H1 (cell line): Measurements from ENCODE around the gene AZGP1. TPM values are rescaled to one million over a fixed set of nuclear protein-coding genes. Genes with fewer than 3 reads are reported as not detected.

ENCODE experiments used
- CTCF ChIA-PET: fragments of 300-600 bp; sonication (Branson Sonifier 250); formaldehyde crosslinking; loops from one replicate; lab custom pipeline; 2021; ENCODE audit not compliant: partially characterized antibody; lab: Charles Lee
- POLR2A ChIA-PET: fragments of 300-600 bp; sonication (Branson Sonifier 250); formaldehyde crosslinking; loops from one replicate; lab custom pipeline; 2021; ENCODE audit warnings: inconsistent platforms; ENCODE audit not compliant: partially characterized antibody; lab: Charles Lee
- DNase-seq, 2 experiments: peaks; one replicate each; pipeline versions ENCODE4 v3.0.0 to v3.0.0-alpha.2; 2010 to 2022; ENCODE audit warnings: low spot score in 2 of 2, low read depth in 1 of 2, mixed read lengths in 1 of 2
- FAIRE-seq: peaks from 2 replicates; lab custom pipeline; 2011; peaks lifted over from hg19 to GRCh38; lab: Jason Lieb, UNC
- H2AFZ ChIP-seq: 2 replicates; pipeline ENCODE4 v1.8.1; 2012; ENCODE audit warnings: low read length, inconsistent platforms
- H2AK5ac ChIP-seq: 2 replicates; pipeline ENCODE4 v1.6.1; 2013; ENCODE audit warnings: low read depth, low read length
- H2BK120ac ChIP-seq: replicated peaks from 2 replicates; pipeline ENCODE3; 2013; ENCODE audit warnings: low read depth, low read length, inconsistent platforms
- H2BK12ac ChIP-seq: 2 replicates; pipeline ENCODE4 v1.6.1; 2013; ENCODE audit warnings: low read depth, low read length
- H2BK15ac ChIP-seq: 2 replicates; pipeline ENCODE4 v1.6.1; 2013; ENCODE audit warnings: low read length
- H2BK20ac ChIP-seq: 2 replicates; pipeline ENCODE4 v1.6.1; 2013; ENCODE audit warnings: low read length
- H2BK5ac ChIP-seq: 2 replicates; pipeline ENCODE4 v1.6.1; 2013; ENCODE audit warnings: low read depth, low read length
- H3K14ac ChIP-seq: 2 replicates; pipeline ENCODE4 v1.6.1; 2013; ENCODE audit warnings: inconsistent platforms; ENCODE audit not compliant: insufficient read length
- H3K18ac ChIP-seq: 2 replicates; pipeline ENCODE4 v1.6.1; 2013; ENCODE audit warnings: low read length; ENCODE audit errors: extremely low read depth
- H3K23ac ChIP-seq: 2 replicates; pipeline ENCODE4 v1.6.1; 2013; ENCODE audit warnings: inconsistent platforms; ENCODE audit not compliant: insufficient read length
- H3K23me2 ChIP-seq: 2 replicates; pipeline ENCODE4 v1.6.1; 2013; ENCODE audit warnings: low read depth, low read length
- H3K27ac ChIP-seq: 2 replicates; pipeline ENCODE4 v1.6.1; 2011; ENCODE audit warnings: low read depth, low read length, inconsistent platforms
- H3K27me3 ChIP-seq, 4 experiments: replicated peaks in 1 of 4; 1 replicate in 1 of 4; 2 replicates in 3 of 4; pipeline versions ENCODE4 v1.6.1 to v1.8.1; 2011 to 2013; ENCODE audit warnings: low read length in 3 of 4, mild to moderate bottlenecking in 3 of 4, inconsistent platforms in 2 of 4, mixed read lengths in 2 of 4, moderate library complexity in 1 of 4; ENCODE audit not compliant: control insufficient read depth in 3 of 4, insufficient read depth in 3 of 4; ENCODE audit errors: extremely low read depth in 1 of 4
- H3K36me3 ChIP-seq, 4 experiments: 2 replicates each; pipeline versions ENCODE4 v1.6.1 to v1.8.1; 2011 to 2013; ENCODE audit warnings: mild to moderate bottlenecking in 4 of 4, low read length in 3 of 4, moderate library complexity in 2 of 4, control low read depth in 1 of 4, inconsistent platforms in 1 of 4; ENCODE audit not compliant: insufficient read depth in 4 of 4, control insufficient read depth in 2 of 4
- H3K4ac ChIP-seq: replicated peaks from 2 replicates; pipeline ENCODE3; 2013; ENCODE audit warnings: low read length, low read depth, mixed read lengths, inconsistent platforms; ENCODE audit not compliant: insufficient read length
- H3K4me1 ChIP-seq, 4 experiments: replicated peaks in 1 of 4; 1 replicate in 1 of 4; 2 replicates in 3 of 4; pipeline versions ENCODE4 v1.6.1 to v1.8.1; 2011 to 2013; ENCODE audit warnings: low read length in 3 of 4, inconsistent platforms in 2 of 4, mixed read lengths in 1 of 4; ENCODE audit not compliant: insufficient read depth in 4 of 4, control insufficient read depth in 3 of 4
- H3K4me2 ChIP-seq, 2 experiments: 2 replicates each; pipeline versions ENCODE4 v1.6.1 to v1.8.1; 2011 to 2013; ENCODE audit warnings: low read depth in 2 of 2, low read length in 2 of 2, control low read depth in 1 of 2, inconsistent platforms in 1 of 2, mild to moderate bottlenecking in 1 of 2; ENCODE audit not compliant: insufficient read depth in 1 of 2
- H3K4me3 ChIP-seq, 4 experiments: fragments of 200-600, 300-600 bp in 1 of 4; sonication (generic), shearing (Covaris generic), sonication (Bioruptor Twin) in 1 of 4; 2 replicates each; pipeline versions ENCODE4 v1.5.1 to v1.8.1; 2011 to 2016; ENCODE audit warnings: low read length in 4 of 4, low read depth in 3 of 4, control low read depth in 2 of 4, inconsistent platforms in 2 of 4, mild to moderate bottlenecking in 2 of 4, mixed read lengths in 1 of 4, moderate library complexity in 1 of 4; ENCODE audit not compliant: insufficient read depth in 2 of 4; ENCODE audit errors: extremely low read depth in 1 of 4
- H3K56ac ChIP-seq: replicated peaks from 2 replicates; pipeline ENCODE3; 2013; ENCODE audit warnings: low read depth, mild to moderate bottlenecking, mixed read lengths, low read length, inconsistent platforms; ENCODE audit not compliant: insufficient read length
- H3K79me1 ChIP-seq: 2 replicates; pipeline ENCODE4 v1.6.1; 2013; ENCODE audit warnings: low read depth, low read length, control low read depth
- H3K79me2 ChIP-seq, 2 experiments: 2 replicates each; pipeline versions ENCODE4 v1.6.1 to v1.8.1; 2012 to 2013; ENCODE audit warnings: low read length in 2 of 2, mild to moderate bottlenecking in 2 of 2, inconsistent platforms in 1 of 2; ENCODE audit not compliant: insufficient read depth in 2 of 2, control insufficient read depth in 1 of 2
- H3K9ac ChIP-seq, 4 experiments: replicated peaks in 1 of 4; 1 replicate in 1 of 4; 2 replicates in 3 of 4; pipeline versions ENCODE4 v1.6.1 to v1.8.1; 2011 to 2013; ENCODE audit warnings: low read depth in 3 of 4, low read length in 3 of 4, control low read depth in 2 of 4, mild to moderate bottlenecking in 2 of 4, moderate library complexity in 2 of 4, inconsistent platforms in 1 of 4; ENCODE audit errors: extremely low read depth in 1 of 4
- H3K9me3 ChIP-seq, 2 experiments: 2 replicates each; pipeline versions ENCODE4 v1.6.1 to v1.8.1; 2012 to 2013; ENCODE audit warnings: mild to moderate bottlenecking in 2 of 2, moderate library complexity in 2 of 2, control low read depth in 1 of 2, inconsistent platforms in 1 of 2, low read depth in 1 of 2, low read length in 1 of 2, mixed read lengths in 1 of 2; ENCODE audit not compliant: insufficient read depth in 2 of 2
- H4K20me1 ChIP-seq, 2 experiments: replicated peaks in 1 of 2; 2 replicates each; pipeline versions ENCODE3 to v1.8.1; 2011 to 2013; ENCODE audit warnings: inconsistent platforms in 2 of 2, low read length in 2 of 2, mild to moderate bottlenecking in 1 of 2; ENCODE audit not compliant: insufficient read depth in 2 of 2, control insufficient read depth in 1 of 2
- H4K5ac ChIP-seq: 2 replicates; pipeline ENCODE4 v1.6.1; 2013; ENCODE audit warnings: low read length, low read depth, mixed read lengths, inconsistent platforms; ENCODE audit not compliant: insufficient read length
- H4K8ac ChIP-seq: 2 replicates; pipeline ENCODE4 v1.8.0; 2013; ENCODE audit warnings: mild to moderate bottlenecking, moderate library complexity, low read length, inconsistent platforms; ENCODE audit not compliant: insufficient read depth; ENCODE audit errors: extremely low read depth
- H4K91ac ChIP-seq: replicated peaks from 2 replicates; pipeline ENCODE3; 2013; ENCODE audit warnings: low read length, mixed read lengths, inconsistent platforms; ENCODE audit not compliant: insufficient read length
- BCL11A ChIP-seq, 2 experiments: IDR thresholded peaks; one replicate each; pipeline ENCODE4 v1.6.1; 2011; ENCODE audit warnings: low read depth in 2 of 2, low read length in 2 of 2, mild to moderate bottlenecking in 2 of 2
- CBX8 ChIP-seq: fragments of 300-800, 300-1000 bp; sonication (generic); IDR thresholded peaks from 2 replicates; pipeline ENCODE4 v1.7.1; 2016; ENCODE audit warnings: low read depth, low read length, borderline replicate concordance
- GABPA ChIP-seq: IDR thresholded peaks from 2 replicates; pipeline ENCODE4 v1.6.1; 2011; ENCODE audit warnings: mild to moderate bottlenecking, low read length, moderate library complexity, borderline replicate concordance; ENCODE audit not compliant: insufficient read depth
- HDAC6 ChIP-seq: IDR thresholded peaks from one replicate; pipeline ENCODE4 v1.7.1; 2012; ENCODE audit warnings: low read depth, mild to moderate bottlenecking, inconsistent platforms, low read length, moderate library complexity
- JUN ChIP-seq: IDR thresholded peaks from 2 replicates; pipeline ENCODE4 v1.6.1; 2011; ENCODE audit warnings: low read depth, mild to moderate bottlenecking, improper control_type of control experiment, low read length
- RBBP5 ChIP-seq: IDR thresholded peaks from 2 replicates; pipeline ENCODE4 v1.7.1; 2012; ENCODE audit warnings: low read depth, mild to moderate bottlenecking, inconsistent platforms, low read length, moderate library complexity, borderline replicate concordance
- RNF2 ChIP-seq: fragments of 200-900, 300-1000 bp; sonication (generic); IDR thresholded peaks from 2 replicates; pipeline ENCODE4 v1.7.1; 2016; ENCODE audit warnings: borderline replicate concordance, low read depth, mild to moderate bottlenecking, antibody characterized with exemption, low read length; ENCODE audit not compliant: poor library complexity, severe bottlenecking; ENCODE audit errors: missing control alignments
- SP2 ChIP-seq: IDR thresholded peaks from 2 replicates; pipeline ENCODE4 v1.6.1; 2012; ENCODE audit warnings: mild to moderate bottlenecking, low read length, inconsistent platforms
- TBP ChIP-seq: IDR thresholded peaks from 2 replicates; pipeline ENCODE4 v1.6.1; 2011; ENCODE audit warnings: low read depth, low read length, improper control_type of control experiment
- WGBS, 2 experiments: shearing (Covaris generic) in 1 of 2; methylation state at CpG; one replicate each; pipeline versions ENCODE4 v1.1.6 to v1.1.7; 2013 to 2015; ENCODE audit warnings: low lambda C conversion rate in 2 of 2, mixed read lengths in 2 of 2, inconsistent platforms in 1 of 2, low coverage in 1 of 2, missing lambda C conversion rate in 1 of 2; ENCODE audit not compliant: insufficient replicate concordance in 2 of 2, insufficient coverage in 1 of 2, insufficient read length in 1 of 2; ENCODE audit errors: extremely low coverage in 1 of 2, missing lambda C conversion rate in 1 of 2; 5-methylcytosine and 5-hydroxymethylcytosine counted together
- polyA plus RNA-seq, 7 experiments: library from polyadenylated mRNA; depleted of rRNA in 3 of 7; stranded (reverse) in 5 of 7; unstranded in 2 of 7; fragments of >200 nt in 5 of 7; fragments of 200-250 nt in 2 of 7; gene quantifications; 1 replicate in 5 of 7; 2 replicates in 1 of 7; 4 replicates in 1 of 7; pipeline versions ENCODE4 v1.2.1 to v1.2.3, GENCODE V29; 2011 to 2013; ENCODE audit warnings: missing spikeins in 2 of 7, mixed read lengths in 2 of 7
- total RNA-seq: library from RNA; stranded (reverse); fragmentation: NEBNext Ultra II Directional; extraction: Animal tissue kit (Norgen Biotek cat#: 25700); gene quantifications from 2 replicates; pipeline ENCODE4 v1.2.1, GENCODE V29; 2021
- TF ChIP-seq, protein P1 (sequence below), 3 experiments: IDR thresholded peaks; 1 replicate in 2 of 3; 2 replicates in 1 of 3; pipeline versions ENCODE4 v1.5.1 to v1.6.1; 2011; ENCODE audit warnings: low read length in 3 of 3, mild to moderate bottlenecking in 3 of 3, inconsistent platforms in 2 of 3, low read depth in 1 of 3, moderate library complexity in 1 of 3; ENCODE audit not compliant: insufficient read depth in 1 of 3; ENCODE audit errors: control extremely low read depth in 1 of 3
- TF ChIP-seq, protein P2 (sequence below): IDR thresholded peaks from 2 replicates; pipeline ENCODE4 v1.6.1; 2011; ENCODE audit warnings: low read depth, mild to moderate bottlenecking, low read length; ENCODE audit not compliant: insufficient read depth

The AZGP1 gene
- total and polyA plus RNA-seq, 2 of the 8 experiments (the other 6 are each of a cell fraction or from before 2014, with no cell fraction given), result 0.52 to 0.68 TPM

- Histone ChIP-seq H4K8ac (no peak overlapping the region), H2BK15ac (no peak overlapping the region), H4K20me1 (no peaks in the 10 kb centered on the region), H3K4ac (no peak overlapping the region), H2BK5ac (no peak overlapping the region), H2AFZ (no peak overlapping the region), H4K5ac (no peak overlapping the region), H3K27ac (no peak overlapping the region), H3K79me2 (no peaks in the 10 kb centered on the region), H3K23ac (no peak overlapping the region), H4K91ac (no peak overlapping the region), H3K23me2 (no peaks in the 10 kb centered on the region), H3K4me2 (no peak overlapping the region), H3K4me3 (no peak overlapping the region), H3K79me1 (no peaks in the 10 kb centered on the region), H3K14ac (no peak overlapping the region), H2BK12ac (no peak overlapping the region), H3K36me3 (no peaks in the 10 kb centered on the region), H2BK120ac (no peak overlapping the region), H2BK20ac (no peak overlapping the region), H3K9ac (no peak overlapping the region), H3K9me3 (no peaks in the 10 kb centered on the region), H3K18ac (no peak overlapping the region), H3K27me3 (no peaks in the 10 kb centered on the region), H3K56ac (no peak overlapping the region), H2AK5ac (no peak overlapping the region), H3K4me1 (peaks cover 0 to 2% (median 0%) of the 10 kb centered on the region in 4 experiments; a peak in 1 of 7 replicates)
- WGBS, 2 experiments, result 78% methylated on average over 4 of the region's 4 CpGs; no CpG with 5 or more reads in 1 of the 2 experiments
- ChIA-PET POLR2A (no interaction called here), CTCF (interaction anchor here (1.2 kb wide), 1 partner anchor 19 kb away, joined by 4 read pairs; no protein-coding TSS in a partner anchor)
- FAIRE-seq (no peak), DNase-seq (no peak)
- TF ChIP-seq GABPA, result no peak
- TF ChIP-seq, protein P1, sequence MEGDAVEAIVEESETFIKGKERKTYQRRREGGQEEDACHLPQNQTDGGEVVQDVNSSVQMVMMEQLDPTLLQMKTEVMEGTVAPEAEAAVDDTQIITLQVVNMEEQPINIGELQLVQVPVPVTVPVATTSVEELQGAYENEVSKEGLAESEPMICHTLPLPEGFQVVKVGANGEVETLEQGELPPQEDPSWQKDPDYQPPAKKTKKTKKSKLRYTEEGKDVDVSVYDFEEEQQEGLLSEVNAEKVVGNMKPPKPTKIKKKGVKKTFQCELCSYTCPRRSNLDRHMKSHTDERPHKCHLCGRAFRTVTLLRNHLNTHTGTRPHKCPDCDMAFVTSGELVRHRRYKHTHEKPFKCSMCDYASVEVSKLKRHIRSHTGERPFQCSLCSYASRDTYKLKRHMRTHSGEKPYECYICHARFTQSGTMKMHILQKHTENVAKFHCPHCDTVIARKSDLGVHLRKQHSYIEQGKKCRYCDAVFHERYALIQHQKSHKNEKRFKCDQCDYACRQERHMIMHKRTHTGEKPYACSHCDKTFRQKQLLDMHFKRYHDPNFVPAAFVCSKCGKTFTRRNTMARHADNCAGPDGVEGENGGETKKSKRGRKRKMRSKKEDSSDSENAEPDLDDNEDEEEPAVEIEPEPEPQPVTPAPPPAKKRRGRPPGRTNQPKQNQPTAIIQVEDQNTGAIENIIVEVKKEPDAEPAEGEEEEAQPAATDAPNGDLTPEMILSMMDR (IDR thresholded peaks at IDR 0.05; ENCODE audit: control extremely low read depth in 1 of 3, insufficient read depth in 1 of 3, low read depth in 1 of 3, low read length in 3 of 3), result no peak
- no peak for TF ChIP-seq BCL11A (IDR thresholded peaks at IDR 0.05; ENCODE audit: low read depth in 2 of 2, low read length in 2 of 2)
- TF ChIP-seq HDAC6, result no peak
- no peak for TF ChIP-seq RBBP5
- TF ChIP-seq SP2, result no peak
- TF ChIP-seq TBP, result no peak
- TF ChIP-seq RNF2, result no peak
- TF ChIP-seq, protein P2, sequence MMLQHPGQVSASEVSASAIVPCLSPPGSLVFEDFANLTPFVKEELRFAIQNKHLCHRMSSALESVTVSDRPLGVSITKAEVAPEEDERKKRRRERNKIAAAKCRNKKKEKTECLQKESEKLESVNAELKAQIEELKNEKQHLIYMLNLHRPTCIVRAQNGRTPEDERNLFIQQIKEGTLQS, result no peak
- no peak for TF ChIP-seq CBX8
- TF ChIP-seq JUN, result no peak
Observed at GRCh38 chr7:99971242-99971641, 4.6 kb downstream of the AZGP1 start.
